WTC11 (cell line): ENCODE measurements around the gene CLGN.

Experiments
- CBFB ChIP-seq: sonication (generic); formaldehyde crosslinking; IDR thresholded peaks from 2 replicates; pipeline ENCODE4 v1.8.1; 2022; ENCODE audit warnings: mild to moderate bottlenecking, low read depth, missing genetic modification reagents
- GABPB1 ChIP-seq: sonication (generic); formaldehyde crosslinking; IDR thresholded peaks from 2 replicates; pipeline ENCODE4 v1.8.1; 2023; ENCODE audit warnings: mild to moderate bottlenecking, missing genetic modification reagents
- SP1 ChIP-seq: sonication (generic); formaldehyde crosslinking; conservative IDR thresholded peaks from 2 replicates; pipeline ENCODE4 v1.8.1; 2022; ENCODE audit warnings: missing genetic modification reagents
- TEAD4 ChIP-seq: sonication (generic); formaldehyde crosslinking; IDR thresholded peaks from 2 replicates; pipeline ENCODE4 v1.8.0; 2022; ENCODE audit warnings: mild to moderate bottlenecking, missing genetic modification reagents
- ZNF263 ChIP-seq: sonication (generic); formaldehyde crosslinking; IDR thresholded peaks from 2 replicates; pipeline ENCODE4 v1.8.1; 2022; ENCODE audit warnings: low read depth, mild to moderate bottlenecking, moderate library complexity, missing genetic modification reagents
- ZNF671 ChIP-seq: fragments of 250-450 bp; sonication (Bioruptor Pico); IDR thresholded peaks from 2 replicates; pipeline ENCODE4 v1.8.0; 2021; ENCODE audit warnings: mild to moderate bottlenecking
- TF ChIP-seq, protein P1 (sequence below): sonication (generic); formaldehyde crosslinking; IDR thresholded peaks from 2 replicates; pipeline ENCODE4 v1.8.0; 2022; ENCODE audit warnings: mild to moderate bottlenecking, missing genetic modification reagents
- TF ChIP-seq, protein P2 (sequence below): sonication (generic); formaldehyde crosslinking; conservative IDR thresholded peaks from 2 replicates; pipeline ENCODE4 v1.8.1; 2023; ENCODE audit warnings: mild to moderate bottlenecking, low read depth, missing genetic modification reagents, moderate library complexity
- TF ChIP-seq, protein P3 (sequence below): fragments of 200-600 bp; IDR thresholded peaks from 2 replicates; pipeline ENCODE4 v1.8.0; 2022; ENCODE audit warnings: antibody characterized with exemption
- TF ChIP-seq, protein P4 (sequence below): sonication (generic); formaldehyde crosslinking; IDR thresholded peaks from 2 replicates; pipeline ENCODE4 v1.8.1; 2022; ENCODE audit warnings: low read depth, mild to moderate bottlenecking, moderate library complexity, missing genetic modification reagents, borderline replicate concordance

DNA sequence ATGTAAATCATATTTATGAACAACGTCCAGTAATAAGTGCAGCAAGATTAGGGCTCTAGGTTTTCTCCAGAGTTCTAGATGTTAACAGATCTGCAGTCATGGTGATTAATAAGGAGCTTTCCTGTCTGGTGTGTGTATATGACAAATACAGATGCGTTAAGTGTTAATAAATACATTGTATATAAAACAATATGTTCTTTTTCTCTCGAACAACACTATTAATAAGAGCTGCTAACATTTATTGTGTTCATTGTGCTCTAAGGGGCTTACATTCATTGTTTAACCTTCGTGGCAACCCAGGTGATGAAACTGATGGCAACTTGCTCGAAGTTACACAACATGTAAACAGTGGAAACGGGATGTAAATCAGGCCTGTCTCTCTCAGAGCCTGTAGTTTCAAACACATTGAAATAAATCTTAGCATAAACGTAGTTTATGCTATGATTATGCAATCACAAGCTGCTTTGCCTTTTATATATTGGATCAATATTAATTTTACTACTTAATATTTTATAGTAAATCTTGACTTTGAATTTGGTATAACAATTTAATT lies 547 bp upstream of the CLGN start:
- TF ChIP-seq CBFB (CRISPR knock-in tag) = no peak
- TF ChIP-seq GABPB1 = peak; percentile 99
- no peak for TF ChIP-seq ZNF671 (CRISPR knock-in tag)
- TF ChIP-seq, protein P1, sequence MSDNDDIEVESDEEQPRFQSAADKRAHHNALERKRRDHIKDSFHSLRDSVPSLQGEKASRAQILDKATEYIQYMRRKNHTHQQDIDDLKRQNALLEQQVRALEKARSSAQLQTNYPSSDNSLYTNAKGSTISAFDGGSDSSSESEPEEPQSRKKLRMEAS = no peak
- TF ChIP-seq SP1 = no peak
- TF ChIP-seq TEAD4 (CRISPR knock-in tag) = no peak
- TF ChIP-seq, protein P2, sequence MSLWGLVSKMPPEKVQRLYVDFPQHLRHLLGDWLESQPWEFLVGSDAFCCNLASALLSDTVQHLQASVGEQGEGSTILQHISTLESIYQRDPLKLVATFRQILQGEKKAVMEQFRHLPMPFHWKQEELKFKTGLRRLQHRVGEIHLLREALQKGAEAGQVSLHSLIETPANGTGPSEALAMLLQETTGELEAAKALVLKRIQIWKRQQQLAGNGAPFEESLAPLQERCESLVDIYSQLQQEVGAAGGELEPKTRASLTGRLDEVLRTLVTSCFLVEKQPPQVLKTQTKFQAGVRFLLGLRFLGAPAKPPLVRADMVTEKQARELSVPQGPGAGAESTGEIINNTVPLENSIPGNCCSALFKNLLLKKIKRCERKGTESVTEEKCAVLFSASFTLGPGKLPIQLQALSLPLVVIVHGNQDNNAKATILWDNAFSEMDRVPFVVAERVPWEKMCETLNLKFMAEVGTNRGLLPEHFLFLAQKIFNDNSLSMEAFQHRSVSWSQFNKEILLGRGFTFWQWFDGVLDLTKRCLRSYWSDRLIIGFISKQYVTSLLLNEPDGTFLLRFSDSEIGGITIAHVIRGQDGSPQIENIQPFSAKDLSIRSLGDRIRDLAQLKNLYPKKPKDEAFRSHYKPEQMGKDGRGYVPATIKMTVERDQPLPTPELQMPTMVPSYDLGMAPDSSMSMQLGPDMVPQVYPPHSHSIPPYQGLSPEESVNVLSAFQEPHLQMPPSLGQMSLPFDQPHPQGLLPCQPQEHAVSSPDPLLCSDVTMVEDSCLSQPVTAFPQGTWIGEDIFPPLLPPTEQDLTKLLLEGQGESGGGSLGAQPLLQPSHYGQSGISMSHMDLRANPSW (CRISPR knock-in tag) = no peak
- TF ChIP-seq, protein P3, sequence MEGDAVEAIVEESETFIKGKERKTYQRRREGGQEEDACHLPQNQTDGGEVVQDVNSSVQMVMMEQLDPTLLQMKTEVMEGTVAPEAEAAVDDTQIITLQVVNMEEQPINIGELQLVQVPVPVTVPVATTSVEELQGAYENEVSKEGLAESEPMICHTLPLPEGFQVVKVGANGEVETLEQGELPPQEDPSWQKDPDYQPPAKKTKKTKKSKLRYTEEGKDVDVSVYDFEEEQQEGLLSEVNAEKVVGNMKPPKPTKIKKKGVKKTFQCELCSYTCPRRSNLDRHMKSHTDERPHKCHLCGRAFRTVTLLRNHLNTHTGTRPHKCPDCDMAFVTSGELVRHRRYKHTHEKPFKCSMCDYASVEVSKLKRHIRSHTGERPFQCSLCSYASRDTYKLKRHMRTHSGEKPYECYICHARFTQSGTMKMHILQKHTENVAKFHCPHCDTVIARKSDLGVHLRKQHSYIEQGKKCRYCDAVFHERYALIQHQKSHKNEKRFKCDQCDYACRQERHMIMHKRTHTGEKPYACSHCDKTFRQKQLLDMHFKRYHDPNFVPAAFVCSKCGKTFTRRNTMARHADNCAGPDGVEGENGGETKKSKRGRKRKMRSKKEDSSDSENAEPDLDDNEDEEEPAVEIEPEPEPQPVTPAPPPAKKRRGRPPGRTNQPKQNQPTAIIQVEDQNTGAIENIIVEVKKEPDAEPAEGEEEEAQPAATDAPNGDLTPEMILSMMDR = no peak
- TF ChIP-seq ZNF263 (CRISPR knock-in tag) = no peak
- TF ChIP-seq, protein P4, sequence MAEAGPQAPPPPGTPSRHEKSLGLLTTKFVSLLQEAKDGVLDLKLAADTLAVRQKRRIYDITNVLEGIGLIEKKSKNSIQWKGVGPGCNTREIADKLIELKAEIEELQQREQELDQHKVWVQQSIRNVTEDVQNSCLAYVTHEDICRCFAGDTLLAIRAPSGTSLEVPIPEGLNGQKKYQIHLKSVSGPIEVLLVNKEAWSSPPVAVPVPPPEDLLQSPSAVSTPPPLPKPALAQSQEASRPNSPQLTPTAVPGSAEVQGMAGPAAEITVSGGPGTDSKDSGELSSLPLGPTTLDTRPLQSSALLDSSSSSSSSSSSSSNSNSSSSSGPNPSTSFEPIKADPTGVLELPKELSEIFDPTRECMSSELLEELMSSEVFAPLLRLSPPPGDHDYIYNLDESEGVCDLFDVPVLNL = no peak
